ENCODE data around the gene SNED1. TPM values are rescaled to one million over a fixed set of nuclear protein-coding genes. Genes with fewer than 3 reads are reported as not detected.

SNED1 gene
- total RNA-seq, 2 donors from 2014 or later, result 4.6 TPM

- Histone ChIP-seq H3K4me1 (peaks cover 7% of the 10 kb centered on the region), H3K9me3 (no peaks in the 10 kb centered on the region), H3K27me3 (no peaks in the 10 kb centered on the region), H3K27ac (no peak overlapping the region), H3K9ac (ENCODE audit: low read depth in 2 of 2, low read length in 2 of 2) (peak overlapping the region; percentile 9 to 50), H3K36me3 (no peaks in the 10 kb centered on the region), H3K4me3 (peak overlapping the region; percentile 24)
- no peak for DNase-seq
- TF ChIP-seq CTCF (IDR thresholded peaks at IDR 0.05), result no peak
- intact Hi-C loops (cut with DNase I), result no loop called here
Measured at GRCh38 chr2:241009601-241010530, 11.4 kb downstream of the SNED1 start.

GRCh38 chr2:241010531-241011295 lies 12.3 kb downstream of the SNED1 start:
- peak overlapping the region; percentile 24 for H3K4me3 ChIP-seq
- TF ChIP-seq CTCF (IDR thresholded peaks at IDR 0.05), result no peak
- no peak for DNase-seq
- no peaks in the 10 kb centered on the region for H3K36me3 ChIP-seq
- no peak overlapping the region for H3K27ac ChIP-seq
- peaks cover 7% of the 10 kb centered on the region for H3K4me1 ChIP-seq
- no peaks in the 10 kb centered on the region for H3K9me3 ChIP-seq
- H3K9ac ChIP-seq (ENCODE audit: low read depth in 2 of 2, low read length in 2 of 2), result peak overlapping the region; percentile 9 to 50
- intact Hi-C loops (cut with DNase I), result no loop called here
- H3K27me3 ChIP-seq, result no peaks in the 10 kb centered on the region

- DNase-seq, result no peak
- intact Hi-C loops (cut with DNase I), result no loop called here
Measured at GRCh38 chr2:241011296-241011600, 12.8 kb downstream of the SNED1 start.

GRCh38 chr2:241011751-241012510 lies 13.5 kb downstream of the SNED1 start:
- Histone ChIP-seq H3K4me3 (no peak overlapping the region), H3K9ac (ENCODE audit: low read depth in 2 of 2, low read length in 2 of 2) (no peak overlapping the region), H3K4me1 (peaks cover 7% of the 10 kb centered on the region), H3K27ac (no peak overlapping the region), H3K9me3 (no peaks in the 10 kb centered on the region), H3K27me3 (no peaks in the 10 kb centered on the region), H3K36me3 (no peaks in the 10 kb centered on the region)
- no peak for DNase-seq
- TF ChIP-seq CTCF (IDR thresholded peaks at IDR 0.05), result no peak
- intact Hi-C loops (cut with DNase I), result no loop called here

More at GRCh38 chr2:241011296-241011600, 12.8 kb downstream of the SNED1 start:
- Histone ChIP-seq H3K4me1 (peaks cover 7% of the 10 kb centered on the region), H3K9me3 (no peaks in the 10 kb centered on the region), H3K4me3 (no peak overlapping the region), H3K9ac (ENCODE audit: low read depth in 2 of 2, low read length in 2 of 2) (no peak overlapping the region), H3K27me3 (no peaks in the 10 kb centered on the region), H3K36me3 (no peaks in the 10 kb centered on the region), H3K27ac (no peak overlapping the region)
- no peak for TF ChIP-seq CTCF (IDR thresholded peaks at IDR 0.05)

GRCh38 chr2:241014224-241014623 lies 15.8 kb downstream of the SNED1 start:
- Histone ChIP-seq H3K9me3 (no peaks in the 10 kb centered on the region), H3K4me1 (peaks cover 7% of the 10 kb centered on the region), H3K36me3 (no peaks in the 10 kb centered on the region), H3K9ac (ENCODE audit: low read depth in 2 of 2, low read length in 2 of 2) (no peak overlapping the region), H3K27ac (no peak overlapping the region), H3K4me3 (no peak overlapping the region), H3K27me3 (no peaks in the 10 kb centered on the region)
- DNase-seq, result no peak
- no peak for TF ChIP-seq CTCF (IDR thresholded peaks at IDR 0.05)
- intact Hi-C loops (cut with DNase I), result no loop called here
